ENCODE measurements around the gene RUNDC1. TPM values are rescaled to one million over a fixed set of nuclear protein-coding genes. Genes with fewer than 3 reads are reported as not detected.
A peak's percentile ranks its signal among the peaks of the same experiment; 100 is the strongest.

The RUNDC1 gene
- total RNA-seq, 1 experiment from 2014 or later, result 18.2 TPM

GRCh38 chr17:42979511-42980273, 673 bp upstream of the RUNDC1 start, which contains the start of gene PTGES3L:
PTGES3L (minus strand) TSS chr17:42980080; CDS start chr17:42980053, 27 bp downstream.
- peak within 1 kb of the TSS; percentile 100 for H3K4me3 Mint-ChIP-seq (ENCODE audit: unreplicated experiment)
- BruUV-seq (replicated peaks), result TSS peak; percentile 44
- no peaks in the 10 kb centered on the region for H3K27me3 Mint-ChIP-seq (ENCODE audit: insufficient read depth, unreplicated experiment)
- H3K27ac Mint-ChIP-seq (ENCODE audit: unreplicated experiment), result peak within 1 kb of the TSS; percentile 96
- H3K4me1 ChIP-seq, result peaks cover 7% of the 10 kb centered on the region; the same call in 1 of the 2 replicates
- TF ChIP-seq, protein P1, sequence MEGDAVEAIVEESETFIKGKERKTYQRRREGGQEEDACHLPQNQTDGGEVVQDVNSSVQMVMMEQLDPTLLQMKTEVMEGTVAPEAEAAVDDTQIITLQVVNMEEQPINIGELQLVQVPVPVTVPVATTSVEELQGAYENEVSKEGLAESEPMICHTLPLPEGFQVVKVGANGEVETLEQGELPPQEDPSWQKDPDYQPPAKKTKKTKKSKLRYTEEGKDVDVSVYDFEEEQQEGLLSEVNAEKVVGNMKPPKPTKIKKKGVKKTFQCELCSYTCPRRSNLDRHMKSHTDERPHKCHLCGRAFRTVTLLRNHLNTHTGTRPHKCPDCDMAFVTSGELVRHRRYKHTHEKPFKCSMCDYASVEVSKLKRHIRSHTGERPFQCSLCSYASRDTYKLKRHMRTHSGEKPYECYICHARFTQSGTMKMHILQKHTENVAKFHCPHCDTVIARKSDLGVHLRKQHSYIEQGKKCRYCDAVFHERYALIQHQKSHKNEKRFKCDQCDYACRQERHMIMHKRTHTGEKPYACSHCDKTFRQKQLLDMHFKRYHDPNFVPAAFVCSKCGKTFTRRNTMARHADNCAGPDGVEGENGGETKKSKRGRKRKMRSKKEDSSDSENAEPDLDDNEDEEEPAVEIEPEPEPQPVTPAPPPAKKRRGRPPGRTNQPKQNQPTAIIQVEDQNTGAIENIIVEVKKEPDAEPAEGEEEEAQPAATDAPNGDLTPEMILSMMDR (IDR thresholded peaks at IDR 0.05; ENCODE audit: insufficient read depth in 1 of 2, low read depth in 1 of 2, low read length in 1 of 2, severe bottlenecking in 1 of 2, unreplicated experiment in 1 of 2), result no peak
- intact Hi-C loops (cut with micrococcal nuclease; ENCODE audit: unreplicated experiment), result loop anchor here (1.0 to 2.0 kb wide), 3 partner anchors 15 to 46 kb away; partner anchors contain the start of genes AARSD1 and RPL27
- H3K9me3 Mint-ChIP-seq (ENCODE audit: unreplicated experiment), result peaks cover 13% of the 10 kb centered on the region
- peak within 1 kb of the TSS; percentile 100 for H3K4me3 ChIP-seq (ENCODE audit: low read depth, low read length)
- H3K9me3 ChIP-seq, result no peaks in the 10 kb centered on the region
- ChIA-PET POLR2A (interaction anchor here (2.7 kb wide), 1 partner anchor 18 kb away, joined by 21 read pairs; the partner anchor contains the start of gene RPL27), CTCF (interaction anchor here (0.5 to 1.2 kb wide), 2 partner anchors 16 to 24 kb away, joined by 3 read pairs; partner anchors contain the start of gene AARSD1)
- H3K4me1 Mint-ChIP-seq (ENCODE audit: low read depth, unreplicated experiment), result peaks cover 12% of the 10 kb centered on the region
- H3K27me3 ChIP-seq (replicated peaks; ENCODE audit: control insufficient read depth, insufficient read depth, low read length), result no peaks in the 10 kb centered on the region
- H3K36me3 ChIP-seq (ENCODE audit: control insufficient read depth, insufficient read depth, low read length), result no peaks in the 10 kb centered on the region
- DNase-seq, result peak; percentile 60 to 64
- H3K36me3 Mint-ChIP-seq (ENCODE audit: insufficient read depth, unreplicated experiment), result peaks cover 39% of the 10 kb centered on the region

DNA sequence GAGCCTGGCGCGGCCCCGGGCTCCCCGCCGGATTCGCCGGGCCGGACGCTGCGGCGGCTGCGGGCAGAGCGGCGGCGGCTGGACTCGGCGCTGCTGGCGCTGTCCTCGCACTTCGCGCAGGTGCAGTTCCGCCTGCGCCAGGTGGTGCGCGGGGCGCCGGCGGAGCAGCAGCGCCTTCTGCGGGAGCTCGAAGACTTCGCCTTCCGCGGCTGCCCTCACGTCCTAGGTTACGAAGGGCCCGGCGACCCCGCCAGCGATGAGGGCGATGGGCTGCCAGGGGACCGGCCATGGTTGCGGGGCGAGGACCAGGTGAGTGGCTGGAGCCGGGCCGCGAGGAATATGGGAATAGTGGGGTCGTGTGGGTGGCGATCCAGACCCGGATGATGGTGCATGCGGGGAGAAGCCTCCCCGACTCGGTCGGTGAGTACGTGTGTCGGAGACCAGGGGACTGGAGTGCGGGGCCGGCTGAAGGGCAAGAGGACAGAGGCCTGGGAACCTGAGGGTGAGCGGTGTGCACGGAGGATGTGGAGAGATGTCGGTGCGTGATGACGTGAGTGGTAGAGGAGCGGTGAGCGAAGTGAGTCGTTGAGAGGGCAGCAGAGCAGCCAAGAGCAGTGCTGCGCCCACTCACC, 517 bp downstream of the RUNDC1 start:
- peaks cover 45% of the 10 kb centered on the region for H3K36me3 Mint-ChIP-seq (ENCODE audit: insufficient read depth, unreplicated experiment)
- H3K36me3 ChIP-seq (ENCODE audit: control insufficient read depth, insufficient read depth, low read length), result no peaks in the 10 kb centered on the region
- POLR2A ChIA-PET, result interaction anchor here (0.6 to 2.7 kb wide), 3 partner anchors 17 to 157 kb away, joined by 3 to 21 read pairs (median 4); partner anchors contain the start of genes BECN1, BRCA1 and RPL27
- CTCF ChIA-PET, result interaction anchor here (0.6 kb wide), 1 partner anchor 17 kb away, joined by 4 read pairs; the partner anchor contains the start of gene RPL27
- H3K4me3 Mint-ChIP-seq (ENCODE audit: unreplicated experiment), result peak overlapping the region; percentile 100
- peak; percentile 73 to 82 for DNase-seq
- BruUV-seq (replicated peaks), result no TSS peak
- H3K4me3 ChIP-seq (ENCODE audit: low read depth, low read length), result peak overlapping the region; percentile 100
- H3K4me1 ChIP-seq, result peaks cover 7% of the 10 kb centered on the region; the same call in 1 of the 2 replicates
- intact Hi-C loops (cut with micrococcal nuclease; ENCODE audit: unreplicated experiment), result loop anchor here (1.0 to 2.0 kb wide), 3 partner anchors 16 to 48 kb away; partner anchors contain the start of genes AARSD1 and RPL27
- TF ChIP-seq, protein P1 (IDR thresholded peaks at IDR 0.05; ENCODE audit: insufficient read depth in 1 of 2, low read depth in 1 of 2, low read length in 1 of 2, severe bottlenecking in 1 of 2, unreplicated experiment in 1 of 2), result peak in 1 of 2 experiments; percentile 55
- no peaks in the 10 kb centered on the region for H3K27me3 Mint-ChIP-seq (ENCODE audit: insufficient read depth, unreplicated experiment)
- H3K27me3 ChIP-seq (replicated peaks; ENCODE audit: control insufficient read depth, insufficient read depth, low read length), result no peaks in the 10 kb centered on the region
- peak overlapping the region; percentile 96 for H3K27ac Mint-ChIP-seq (ENCODE audit: unreplicated experiment)
- peaks cover 12% of the 10 kb centered on the region for H3K4me1 Mint-ChIP-seq (ENCODE audit: low read depth, unreplicated experiment)
- H3K9me3 ChIP-seq, result no peaks in the 10 kb centered on the region
- peaks cover 13% of the 10 kb centered on the region for H3K9me3 Mint-ChIP-seq (ENCODE audit: unreplicated experiment)

DNA sequence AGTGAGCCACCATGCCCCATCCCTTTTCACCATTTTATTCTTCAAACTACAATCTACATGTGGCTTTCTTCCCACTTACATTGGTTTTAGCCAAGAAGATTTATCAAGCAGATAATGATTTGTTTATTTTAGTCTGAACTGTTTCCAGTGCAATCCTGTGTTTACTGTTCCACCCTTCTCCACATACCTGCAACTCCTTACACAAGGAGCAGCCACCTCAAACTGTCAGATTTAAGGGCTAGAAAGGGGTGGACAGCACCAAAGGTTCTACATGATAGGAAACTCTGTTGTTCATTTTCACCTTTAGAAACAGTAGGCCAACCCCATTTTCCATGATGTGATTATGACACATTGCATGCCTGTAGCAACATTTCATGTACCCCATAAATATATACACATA, 1.9 kb downstream of the RUNDC1 start:
- TF ChIP-seq, protein P1 (IDR thresholded peaks at IDR 0.05; ENCODE audit: insufficient read depth in 1 of 2, low read depth in 1 of 2, low read length in 1 of 2, severe bottlenecking in 1 of 2, unreplicated experiment in 1 of 2), result no peak
- Mint-ChIP-seq H3K9me3 (ENCODE audit: unreplicated experiment) (peaks cover 13% of the 10 kb centered on the region), H3K27ac (ENCODE audit: unreplicated experiment) (peak overlapping the region; percentile 96), H3K4me1 (ENCODE audit: low read depth, unreplicated experiment) (peaks cover 12% of the 10 kb centered on the region), H3K4me3 (ENCODE audit: unreplicated experiment) (peak overlapping the region; percentile 100), H3K27me3 (ENCODE audit: insufficient read depth, unreplicated experiment) (no peaks in the 10 kb centered on the region), H3K36me3 (ENCODE audit: insufficient read depth, unreplicated experiment) (peaks cover 59% of the 10 kb centered on the region)
- Histone ChIP-seq H3K36me3 (ENCODE audit: control insufficient read depth, insufficient read depth, low read length) (peaks cover 2% of the 10 kb centered on the region), H3K4me3 (ENCODE audit: low read depth, low read length) (no peak overlapping the region), H3K27me3 (replicated peaks; ENCODE audit: control insufficient read depth, insufficient read depth, low read length) (no peaks in the 10 kb centered on the region), H3K9me3 (no peaks in the 10 kb centered on the region), H3K4me1 (peaks cover 7% of the 10 kb centered on the region; the same call in 1 of the 2 replicates)
- intact Hi-C loops (cut with micrococcal nuclease; ENCODE audit: unreplicated experiment), result no loop called here
- ChIA-PET CTCF (interaction anchor here (1.3 kb wide), 1 partner anchor 16 kb away, joined by 3 read pairs; the partner anchor contains the start of gene RPL27), POLR2A (interaction anchor here (2.7 kb wide), 1 partner anchor 16 kb away, joined by 21 read pairs; the partner anchor contains the start of gene RPL27)
- BruUV-seq (replicated peaks), result no TSS peak
- no peak for DNase-seq

Measured in Caco-2 (cell line).